Activated T-cell treated with anti-CD3 and anti-CD28 coated beads, Interleukin-2, amount 50 U/mL, for 24 hours (primary cell): ENCODE measurements around the gene MACROD2.

Source experiments
- DNase-seq: peaks from one replicate; pipeline ENCODE4 v3.0.0-alpha.2; 2020
- H3K27ac Mint-ChIP-seq: 2 replicates; pipeline ENCODE4 v1.8.0; 2020; ENCODE audit warnings: mild to moderate bottlenecking, mixed read lengths
- H3K27me3 Mint-ChIP-seq: 2 replicates; pipeline ENCODE4 v1.8.0; 2020; ENCODE audit warnings: mixed read lengths
- H3K36me3 Mint-ChIP-seq: 2 replicates; pipeline ENCODE4 v1.8.0; 2020; ENCODE audit warnings: low read depth, mixed read lengths
- H3K4me1 Mint-ChIP-seq: 2 replicates; pipeline ENCODE4 v1.8.0; 2020; ENCODE audit warnings: low read depth, mixed read lengths
- H3K4me3 Mint-ChIP-seq: 2 replicates; pipeline ENCODE4 v1.8.0; 2020; ENCODE audit warnings: mild to moderate bottlenecking, moderate library complexity, mixed read lengths
- H3K9me3 Mint-ChIP-seq: 2 replicates; pipeline ENCODE4 v1.8.0; 2020; ENCODE audit warnings: mixed read lengths

MACROD2 gene

GRCh38 chr20:15220778-15221565, 1225.7 kb downstream of the MACROD2 start:
- no peak overlapping the region for H3K4me3 Mint-ChIP-seq
- H3K4me1 Mint-ChIP-seq, result no peaks in the 10 kb centered on the region
- no peaks in the 10 kb centered on the region for H3K36me3 Mint-ChIP-seq
- H3K9me3 Mint-ChIP-seq, result peaks cover 25% of the 10 kb centered on the region
- H3K27ac Mint-ChIP-seq, result no peak overlapping the region
- no peaks in the 10 kb centered on the region for H3K27me3 Mint-ChIP-seq
- no peak for DNase-seq

GRCh38 chr20:15222502-15223330, 1227.4 kb downstream of the MACROD2 start:
- DNase-seq, result no peak
- Mint-ChIP-seq H3K4me1 (no peaks in the 10 kb centered on the region), H3K36me3 (no peaks in the 10 kb centered on the region), H3K9me3 (peaks cover 16% of the 10 kb centered on the region), H3K27me3 (no peaks in the 10 kb centered on the region), H3K27ac (no peak overlapping the region), H3K4me3 (no peak overlapping the region)

- Mint-ChIP-seq H3K27ac (no peak overlapping the region), H3K36me3 (no peaks in the 10 kb centered on the region), H3K4me3 (no peak overlapping the region), H3K4me1 (no peaks in the 10 kb centered on the region), H3K9me3 (peaks cover 13% of the 10 kb centered on the region), H3K27me3 (no peaks in the 10 kb centered on the region)
- DNase-seq, result no peak
Observed at GRCh38 chr20:15224199-15224598, 1228.9 kb downstream of the MACROD2 start.

- H3K4me1 Mint-ChIP-seq, result no peaks in the 10 kb centered on the region
- H3K27me3 Mint-ChIP-seq, result no peaks in the 10 kb centered on the region
- no peak overlapping the region for H3K27ac Mint-ChIP-seq
- H3K9me3 Mint-ChIP-seq, result peaks cover 6% of the 10 kb centered on the region
- H3K36me3 Mint-ChIP-seq, result no peaks in the 10 kb centered on the region
- no peak for DNase-seq
- H3K4me3 Mint-ChIP-seq, result no peak overlapping the region
Observed at GRCh38 chr20:15227102-15227501, 1231.8 kb downstream of the MACROD2 start.

- Mint-ChIP-seq H3K4me1 (no peaks in the 10 kb centered on the region), H3K4me3 (no peak overlapping the region), H3K9me3 (peaks cover 6% of the 10 kb centered on the region), H3K36me3 (no peaks in the 10 kb centered on the region), H3K27me3 (no peaks in the 10 kb centered on the region), H3K27ac (no peak overlapping the region)
- DNase-seq, result no peak
Observed at GRCh38 chr20:15232243-15232642, 1236.9 kb downstream of the MACROD2 start.

GRCh38 chr20:15235471-15236198, 1240.3 kb downstream of the MACROD2 start:
- Mint-ChIP-seq H3K4me1 (no peaks in the 10 kb centered on the region), H3K27ac (no peak overlapping the region), H3K27me3 (no peaks in the 10 kb centered on the region), H3K9me3 (peaks cover 6% of the 10 kb centered on the region), H3K36me3 (no peaks in the 10 kb centered on the region), H3K4me3 (no peak overlapping the region)
- DNase-seq, result no peak

- DNase-seq, result no peak
- peaks cover 7% of the 10 kb centered on the region for H3K9me3 Mint-ChIP-seq
- no peaks in the 10 kb centered on the region for H3K36me3 Mint-ChIP-seq
- H3K4me1 Mint-ChIP-seq, result no peaks in the 10 kb centered on the region
- H3K27me3 Mint-ChIP-seq, result no peaks in the 10 kb centered on the region
- no peak overlapping the region for H3K27ac Mint-ChIP-seq
- no peak overlapping the region for H3K4me3 Mint-ChIP-seq
Observed at GRCh38 chr20:15236812-15237211, 1241.5 kb downstream of the MACROD2 start.

- no peak overlapping the region for H3K4me3 Mint-ChIP-seq
- H3K36me3 Mint-ChIP-seq, result no peaks in the 10 kb centered on the region
- no peaks in the 10 kb centered on the region for H3K4me1 Mint-ChIP-seq
- no peak overlapping the region for H3K27ac Mint-ChIP-seq
- H3K9me3 Mint-ChIP-seq, result peaks cover 14% of the 10 kb centered on the region
- no peak for DNase-seq
- no peaks in the 10 kb centered on the region for H3K27me3 Mint-ChIP-seq
Observed at GRCh38 chr20:15239542-15240206, 1244.4 kb downstream of the MACROD2 start.

- Mint-ChIP-seq H3K36me3 (no peaks in the 10 kb centered on the region), H3K27ac (no peak overlapping the region), H3K4me3 (no peak overlapping the region), H3K9me3 (peaks cover 14% of the 10 kb centered on the region), H3K27me3 (no peaks in the 10 kb centered on the region), H3K4me1 (no peaks in the 10 kb centered on the region)
- DNase-seq, result no peak
Observed at GRCh38 chr20:15240801-15241200, 1245.5 kb downstream of the MACROD2 start.

- Mint-ChIP-seq H3K4me1 (no peaks in the 10 kb centered on the region), H3K36me3 (no peaks in the 10 kb centered on the region), H3K27me3 (no peaks in the 10 kb centered on the region), H3K27ac (no peak overlapping the region), H3K4me3 (no peak overlapping the region), H3K9me3 (peaks cover 12% of the 10 kb centered on the region)
- no peak for DNase-seq
Observed at GRCh38 chr20:15241681-15242080, 1246.4 kb downstream of the MACROD2 start.

GRCh38 chr20:15242773-15243172, 1247.5 kb downstream of the MACROD2 start:
- Mint-ChIP-seq H3K9me3 (peaks cover 10% of the 10 kb centered on the region), H3K4me1 (no peaks in the 10 kb centered on the region), H3K27ac (no peak overlapping the region), H3K36me3 (no peaks in the 10 kb centered on the region), H3K4me3 (no peak overlapping the region), H3K27me3 (no peaks in the 10 kb centered on the region)
- no peak for DNase-seq

GRCh38 chr20:15245896-15246295, 1250.6 kb downstream of the MACROD2 start:
- H3K4me1 Mint-ChIP-seq, result no peaks in the 10 kb centered on the region
- no peaks in the 10 kb centered on the region for H3K27me3 Mint-ChIP-seq
- DNase-seq, result no peak
- no peak overlapping the region for H3K27ac Mint-ChIP-seq
- no peaks in the 10 kb centered on the region for H3K36me3 Mint-ChIP-seq
- H3K9me3 Mint-ChIP-seq, result peaks cover 13% of the 10 kb centered on the region
- no peak overlapping the region for H3K4me3 Mint-ChIP-seq

GRCh38 chr20:15248618-15249395, 1253.5 kb downstream of the MACROD2 start:
- Mint-ChIP-seq H3K36me3 (no peaks in the 10 kb centered on the region), H3K4me3 (no peak overlapping the region), H3K4me1 (no peaks in the 10 kb centered on the region), H3K27ac (no peak overlapping the region), H3K27me3 (no peaks in the 10 kb centered on the region), H3K9me3 (peaks cover 8% of the 10 kb centered on the region)
- DNase-seq, result no peak

GRCh38 chr20:15251171-15251570, 1255.9 kb downstream of the MACROD2 start:
- Mint-ChIP-seq H3K4me3 (no peak overlapping the region), H3K36me3 (no peaks in the 10 kb centered on the region), H3K27me3 (no peaks in the 10 kb centered on the region), H3K27ac (no peak overlapping the region), H3K4me1 (no peaks in the 10 kb centered on the region), H3K9me3 (peaks cover 9% of the 10 kb centered on the region)
- no peak for DNase-seq
